ENCODE measurements around the gene SAP130.
"Not testable (repeated sequence)": the region's sequence is repeated elsewhere in the genome, so short reads cannot be mapped to it uniquely, and the experiment has no call there.

The SAP130 gene

GRCh38 chr2:127945281-127945680 is 82.6 kb downstream of the SAP130 start:
- DNase-seq: no peak

GRCh38 chr2:127943186-127943585 is 84.7 kb downstream of the SAP130 start:
- DNase-seq: no peak

- no peak for DNase-seq
These were observed 85.9 kb downstream of the SAP130 start for GRCh38 chr2:127942002-127942401.

GRCh38 chr2:127941461-127941860 is 86.4 kb downstream of the SAP130 start:
- DNase-seq: no peak

- no peak for DNase-seq
These were observed 87.2 kb downstream of the SAP130 start for GRCh38 chr2:127940641-127941040.

GRCh38 chr2:127935337-127935736 is 92.5 kb downstream of the SAP130 start:
- DNase-seq: no peak

- no peak for DNase-seq
These were observed 95.5 kb downstream of the SAP130 start for GRCh38 chr2:127932199-127932876.

- no peak for DNase-seq
These were observed 98.4 kb downstream of the SAP130 start for GRCh38 chr2:127929449-127929848.

- no peak for DNase-seq
These were observed 100.5 kb downstream of the SAP130 start for GRCh38 chr2:127927384-127927783.

- no peak for DNase-seq
These were observed 109.9 kb downstream of the SAP130 start for GRCh38 chr2:127917916-127918315.

- DNase-seq: no peak
These were observed 113.9 kb downstream of the SAP130 start for GRCh38 chr2:127913808-127914457.

- DNase-seq: no peak
These were observed 116.1 kb downstream of the SAP130 start for GRCh38 chr2:127911737-127912136.

GRCh38 chr2:127910415-127910814 is 117.4 kb downstream of the SAP130 start:
- DNase-seq: no peak

- DNase-seq: no peak
These were observed 118.8 kb downstream of the SAP130 start for GRCh38 chr2:127909019-127909418.

- not testable (repeated sequence) for DNase-seq
These were observed 120.0 kb downstream of the SAP130 start for GRCh38 chr2:127907733-127908400.

- no peak for DNase-seq
These were observed 121.5 kb downstream of the SAP130 start for GRCh38 chr2:127906206-127906926.

GRCh38 chr2:127901339-127902056 is 126.4 kb downstream of the SAP130 start:
- no peak for DNase-seq

- DNase-seq: no peak
These were observed 130.2 kb downstream of the SAP130 start for GRCh38 chr2:127897531-127898211.

GRCh38 chr2:127893494-127893893 is 134.4 kb downstream of the SAP130 start:
- DNase-seq: no peak

- no peak for DNase-seq
These were observed 134.8 kb downstream of the SAP130 start for GRCh38 chr2:127893033-127893432.

- DNase-seq: no peak
These were observed 136.0 kb downstream of the SAP130 start for GRCh38 chr2:127891811-127892210.

Measured in NCI-H2081 treated with DMSO at 0.1 percent for 48 hours (cell line).